Astrocyte (in vitro differentiated cells and primary cell): Measurements from ENCODE around the gene ANKRD40CL. TPM values are rescaled to one million over a fixed set of nuclear protein-coding genes. Genes with fewer than 3 reads are reported as not detected.

ENCODE experiments used
- DNase-seq: peaks from one replicate; pipeline ENCODE4 v3.0.0-alpha.2; 2010; ENCODE audit warnings: low read depth
- FAIRE-seq: peaks from 2 replicates; lab custom pipeline; 2011; peaks lifted over from hg19 to GRCh38; lab: Jason Lieb, UNC
- H2AFZ ChIP-seq: 2 replicates; pipeline ENCODE4 v1.6.0; 2012; ENCODE audit warnings: low read depth, low read length, inconsistent platforms
- H3K27ac ChIP-seq: 2 replicates; pipeline ENCODE4 v1.5.1; 2011; ENCODE audit warnings: low read depth, low read length, inconsistent platforms
- H3K27me3 ChIP-seq: 2 replicates; pipeline ENCODE4 v1.6.0; 2011; ENCODE audit warnings: low read length, inconsistent platforms; ENCODE audit not compliant: insufficient read depth
- H3K36me3 ChIP-seq: 2 replicates; pipeline ENCODE4 v1.5.1; 2011; ENCODE audit warnings: low read length, inconsistent platforms; ENCODE audit not compliant: insufficient read depth
- H3K4me1 ChIP-seq: 2 replicates; pipeline ENCODE4 v1.5.1; 2011; ENCODE audit warnings: low read length, inconsistent platforms; ENCODE audit not compliant: insufficient read depth
- H3K4me2 ChIP-seq: 2 replicates; pipeline ENCODE4 v1.6.0; 2012; ENCODE audit warnings: low read length, inconsistent platforms
- H3K4me3 ChIP-seq: 2 replicates; pipeline ENCODE4 v1.5.1; 2011; ENCODE audit warnings: low read depth, mild to moderate bottlenecking, low read length, inconsistent platforms; ENCODE audit not compliant: insufficient read depth
- H3K79me2 ChIP-seq: 2 replicates; pipeline ENCODE4 v1.6.0; 2012; ENCODE audit warnings: mild to moderate bottlenecking, low read length, inconsistent platforms; ENCODE audit not compliant: insufficient read depth
- H3K9ac ChIP-seq: 2 replicates; pipeline ENCODE4 v1.6.0; 2012; ENCODE audit warnings: mild to moderate bottlenecking, low read length, inconsistent platforms
- H3K9me3 ChIP-seq: 2 replicates; pipeline ENCODE4 v1.5.1; 2012; ENCODE audit warnings: low read depth, mild to moderate bottlenecking, low read length, inconsistent platforms; ENCODE audit not compliant: insufficient read depth
- H4K20me1 ChIP-seq: 2 replicates; pipeline ENCODE4 v1.6.0; 2012; ENCODE audit warnings: low read length, inconsistent platforms; ENCODE audit not compliant: insufficient read depth
- H3K27ac Mint-ChIP-seq: one replicate; pipeline ENCODE4 v1.8.0; 2021; ENCODE audit warnings: mild to moderate bottlenecking, mixed read lengths; ENCODE audit not compliant: unreplicated experiment
- H3K27me3 Mint-ChIP-seq: one replicate; pipeline ENCODE4 v1.8.0; 2021; ENCODE audit warnings: low read depth, mixed read lengths; ENCODE audit not compliant: unreplicated experiment
- H3K36me3 Mint-ChIP-seq: one replicate; pipeline ENCODE4 v1.8.0; 2021; ENCODE audit warnings: low read depth, mixed read lengths; ENCODE audit not compliant: unreplicated experiment
- H3K4me1 Mint-ChIP-seq: one replicate; pipeline ENCODE4 v1.8.0; 2021; ENCODE audit warnings: low read depth, mixed read lengths; ENCODE audit not compliant: unreplicated experiment
- H3K4me3 Mint-ChIP-seq: one replicate; pipeline ENCODE4 v1.8.0; 2021; ENCODE audit warnings: mild to moderate bottlenecking, moderate library complexity, mixed read lengths; ENCODE audit not compliant: unreplicated experiment
- H3K9me3 Mint-ChIP-seq: one replicate; pipeline ENCODE4 v1.8.0; 2021; ENCODE audit warnings: mild to moderate bottlenecking, mixed read lengths; ENCODE audit not compliant: unreplicated experiment
- EZH2 ChIP-seq: IDR thresholded peaks from 2 replicates; pipeline ENCODE4 v1.6.1; 2012; ENCODE audit warnings: mild to moderate bottlenecking, low read length, inconsistent platforms; ENCODE audit not compliant: insufficient read depth
- total RNA-seq: library from RNA; stranded (reverse); gene quantifications from 2 replicates; pipeline ENCODE4 v1.2.1, GENCODE V29; 2021
- TF ChIP-seq, protein P1 (sequence below): IDR thresholded peaks from 2 replicates; pipeline ENCODE4 v1.5.1; 2011; ENCODE audit warnings: low read depth, mild to moderate bottlenecking, inconsistent platforms, low read length, moderate library complexity; ENCODE audit not compliant: insufficient read depth

Gene ANKRD40CL
- total RNA-seq, 1 donor from 2014 or later = not detected

DNA sequence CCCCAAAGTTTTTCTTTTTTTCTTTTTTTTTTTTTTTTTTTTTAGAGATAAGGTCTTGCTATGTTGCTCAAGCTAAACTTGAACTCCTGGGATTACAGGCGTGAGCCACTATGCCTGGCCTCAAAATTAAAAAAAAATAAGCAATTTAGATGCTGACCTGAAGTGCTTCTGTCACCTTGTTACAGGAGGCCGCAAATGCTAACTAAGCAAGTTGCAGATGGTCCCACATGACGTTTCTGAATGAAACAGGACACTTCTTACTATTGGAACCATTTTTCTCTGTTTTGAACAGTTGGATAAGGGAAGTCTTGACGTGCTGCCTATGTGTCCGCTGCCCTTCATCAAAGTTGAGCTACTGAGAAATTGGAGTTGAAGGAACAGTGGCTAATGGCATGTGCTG is 8.8 kb downstream of the ANKRD40CL start:
- Histone ChIP-seq H2AFZ (no peak overlapping the region), H3K4me3 (no peak overlapping the region), H4K20me1 (peaks cover 4% of the 10 kb centered on the region), H3K4me2 (no peak overlapping the region), H3K79me2 (no peaks in the 10 kb centered on the region), H3K9me3 (no peaks in the 10 kb centered on the region), H3K36me3 (peaks cover 14% of the 10 kb centered on the region), H3K27me3 (no peaks in the 10 kb centered on the region), H3K9ac (no peak overlapping the region), H3K27ac (no peak overlapping the region), H3K4me1 (no peaks in the 10 kb centered on the region)
- Mint-ChIP-seq H3K36me3 (no peaks in the 10 kb centered on the region), H3K27me3 (no peaks in the 10 kb centered on the region), H3K4me3 (no peak overlapping the region), H3K9me3 (no peaks in the 10 kb centered on the region), H3K27ac (no peak overlapping the region), H3K4me1 (peaks cover 3% of the 10 kb centered on the region)
- DNase-seq (no peak), FAIRE-seq (no peak)
- no peak for TF ChIP-seq EZH2
- TF ChIP-seq, protein P1, sequence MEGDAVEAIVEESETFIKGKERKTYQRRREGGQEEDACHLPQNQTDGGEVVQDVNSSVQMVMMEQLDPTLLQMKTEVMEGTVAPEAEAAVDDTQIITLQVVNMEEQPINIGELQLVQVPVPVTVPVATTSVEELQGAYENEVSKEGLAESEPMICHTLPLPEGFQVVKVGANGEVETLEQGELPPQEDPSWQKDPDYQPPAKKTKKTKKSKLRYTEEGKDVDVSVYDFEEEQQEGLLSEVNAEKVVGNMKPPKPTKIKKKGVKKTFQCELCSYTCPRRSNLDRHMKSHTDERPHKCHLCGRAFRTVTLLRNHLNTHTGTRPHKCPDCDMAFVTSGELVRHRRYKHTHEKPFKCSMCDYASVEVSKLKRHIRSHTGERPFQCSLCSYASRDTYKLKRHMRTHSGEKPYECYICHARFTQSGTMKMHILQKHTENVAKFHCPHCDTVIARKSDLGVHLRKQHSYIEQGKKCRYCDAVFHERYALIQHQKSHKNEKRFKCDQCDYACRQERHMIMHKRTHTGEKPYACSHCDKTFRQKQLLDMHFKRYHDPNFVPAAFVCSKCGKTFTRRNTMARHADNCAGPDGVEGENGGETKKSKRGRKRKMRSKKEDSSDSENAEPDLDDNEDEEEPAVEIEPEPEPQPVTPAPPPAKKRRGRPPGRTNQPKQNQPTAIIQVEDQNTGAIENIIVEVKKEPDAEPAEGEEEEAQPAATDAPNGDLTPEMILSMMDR = no peak

DNA sequence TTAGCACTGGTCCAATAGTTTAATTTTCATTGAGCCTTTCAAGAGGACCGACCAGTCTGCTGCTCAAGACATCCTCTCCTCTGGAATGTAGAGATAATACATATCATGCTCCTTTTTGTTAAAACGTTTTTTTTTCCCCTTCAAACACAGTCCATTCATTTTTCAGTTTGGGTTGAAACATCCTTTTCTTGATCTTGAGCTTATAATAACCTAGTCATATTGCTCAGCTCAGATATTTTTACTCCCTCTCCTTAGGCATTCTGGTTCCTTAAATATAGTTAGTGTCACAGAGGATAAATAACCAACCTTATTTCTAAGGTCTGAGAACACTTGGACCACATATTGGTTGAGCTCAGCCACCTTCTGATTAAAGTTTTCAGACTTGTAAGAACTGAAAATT is 12.8 kb downstream of the ANKRD40CL start:
- no peak for DNase-seq
- FAIRE-seq = no peak
- H4K20me1 ChIP-seq = peaks cover 12% of the 10 kb centered on the region

DNA sequence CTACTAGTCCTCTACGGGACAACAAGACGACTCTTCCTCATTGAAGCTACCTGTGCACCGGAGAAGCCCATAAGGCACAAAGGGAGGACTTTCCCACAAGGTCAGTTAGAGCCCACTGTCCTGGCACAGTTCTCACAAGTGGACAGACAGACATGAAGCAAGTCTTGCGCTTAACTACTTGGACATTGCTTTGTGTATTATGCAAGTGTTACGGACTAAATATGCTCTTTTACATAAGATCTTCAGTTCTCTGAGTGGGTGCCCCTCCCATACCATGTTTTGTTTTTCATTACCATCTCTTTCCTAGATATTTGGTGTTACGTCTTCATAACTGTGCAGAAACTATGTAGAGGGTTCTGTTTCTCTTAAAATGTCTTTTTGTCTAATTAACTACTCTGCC is 18.1 kb downstream of the ANKRD40CL start:
- no peak overlapping the region for H3K27ac ChIP-seq
- H3K9me3 ChIP-seq = no peaks in the 10 kb centered on the region
- H3K79me2 ChIP-seq = peaks cover 34% of the 10 kb centered on the region
- Mint-ChIP-seq H3K9me3 (no peaks in the 10 kb centered on the region), H3K27ac (no peak overlapping the region), H3K36me3 (peaks cover 17% of the 10 kb centered on the region), H3K27me3 (no peaks in the 10 kb centered on the region), H3K4me1 (peaks cover under 1% of the 10 kb centered on the region), H3K4me3 (no peak overlapping the region)
- no peaks in the 10 kb centered on the region for H3K27me3 ChIP-seq
- FAIRE-seq = peak; percentile 47
- no peak for DNase-seq
- H3K4me2 ChIP-seq = no peak overlapping the region
- H4K20me1 ChIP-seq = peaks cover 42% of the 10 kb centered on the region
- peaks cover 83% of the 10 kb centered on the region for H3K36me3 ChIP-seq
- no peaks in the 10 kb centered on the region for H3K4me1 ChIP-seq
- H2AFZ ChIP-seq = no peak overlapping the region
- H3K9ac ChIP-seq = no peak overlapping the region
- no peak overlapping the region for H3K4me3 ChIP-seq
- no peak for TF ChIP-seq EZH2
- TF ChIP-seq, protein P1 = no peak

More for the DNA sequence above, 12.8 kb downstream of the ANKRD40CL start:
- Mint-ChIP-seq H3K4me1 (peaks cover 3% of the 10 kb centered on the region), H3K27me3 (no peaks in the 10 kb centered on the region), H3K9me3 (no peaks in the 10 kb centered on the region), H3K4me3 (no peak overlapping the region), H3K27ac (no peak overlapping the region), H3K36me3 (peaks cover 3% of the 10 kb centered on the region)
- Histone ChIP-seq H3K27ac (no peak overlapping the region), H3K27me3 (no peaks in the 10 kb centered on the region), H3K36me3 (peaks cover 48% of the 10 kb centered on the region), H3K4me1 (no peaks in the 10 kb centered on the region), H2AFZ (no peak overlapping the region), H3K4me3 (no peak overlapping the region), H3K9ac (no peak overlapping the region), H3K9me3 (no peaks in the 10 kb centered on the region), H3K79me2 (no peaks in the 10 kb centered on the region), H3K4me2 (no peak overlapping the region)
- no peak for TF ChIP-seq EZH2
- TF ChIP-seq, protein P1 = no peak
